H9 (cell line): ENCODE measurements around the gene SH2B2. TPM values are rescaled to one million over a fixed set of nuclear protein-coding genes. Genes with fewer than 3 reads are reported as not detected.

Source experiments
- DNase-seq: peaks from one replicate; pipeline ENCODE4 v3.0.0-alpha.2; 2017
- H2AFZ ChIP-seq: one replicate; pipeline ENCODE4 v1.6.1; 2013; ENCODE audit warnings: mild to moderate bottlenecking, low read length, control low read depth, moderate library complexity
- H2AK5ac ChIP-seq: 2 replicates; pipeline ENCODE4 v1.6.1; 2013; ENCODE audit warnings: low read length, control low read depth, mixed read lengths; ENCODE audit not compliant: insufficient read length
- H2BK120ac ChIP-seq: one replicate; pipeline ENCODE4 v1.6.1; 2013; ENCODE audit warnings: low read depth, mild to moderate bottlenecking, low read length, control low read depth, inconsistent platforms; ENCODE audit not compliant: poor library complexity, severe bottlenecking
- H2BK12ac ChIP-seq: 2 replicates; pipeline ENCODE4 v1.6.1; 2013; ENCODE audit warnings: low read length, control low read depth, mixed read lengths, low read depth; ENCODE audit not compliant: insufficient read length
- H2BK15ac ChIP-seq: 2 replicates; pipeline ENCODE4 v1.6.1; 2013; ENCODE audit warnings: low read depth, low read length, control low read depth
- H2BK20ac ChIP-seq: one replicate; pipeline ENCODE4 v1.6.1; 2013; ENCODE audit warnings: low read depth, mild to moderate bottlenecking, low read length, control low read depth, inconsistent platforms; ENCODE audit not compliant: poor library complexity, severe bottlenecking
- H2BK5ac ChIP-seq: 2 replicates; pipeline ENCODE4 v1.6.1; 2013; ENCODE audit warnings: low read length, control low read depth, mixed read lengths; ENCODE audit not compliant: insufficient read length
- H3K14ac ChIP-seq: 2 replicates; pipeline ENCODE4 v1.6.1; 2013; ENCODE audit warnings: low read length, control low read depth; ENCODE audit not compliant: insufficient read depth
- H3K18ac ChIP-seq: 2 replicates; pipeline ENCODE4 v1.6.1; 2013; ENCODE audit warnings: low read depth, mild to moderate bottlenecking, mixed read lengths, low read length, control low read depth; ENCODE audit not compliant: insufficient read length
- H3K23ac ChIP-seq: 2 replicates; pipeline ENCODE4 v1.6.1; 2013; ENCODE audit warnings: low read length, control low read depth, mixed read lengths, low read depth; ENCODE audit not compliant: insufficient read length
- H3K23me2 ChIP-seq: 2 replicates; pipeline ENCODE4 v1.6.1; 2013; ENCODE audit warnings: low read depth, mild to moderate bottlenecking, mixed read lengths, low read length, control low read depth; ENCODE audit not compliant: insufficient read length, poor library complexity, severe bottlenecking
- H3K27ac ChIP-seq: 2 replicates; pipeline ENCODE4 v1.5.1; 2013; ENCODE audit warnings: low read length, control low read depth, mixed read lengths, low read depth; ENCODE audit not compliant: insufficient read length
- H3K27me3 ChIP-seq: 2 replicates; pipeline ENCODE4 v1.6.1; 2013; ENCODE audit warnings: low read length, control low read depth, inconsistent platforms; ENCODE audit not compliant: insufficient read depth
- H3K4ac ChIP-seq: 2 replicates; pipeline ENCODE4 v1.6.1; 2013; ENCODE audit warnings: low read depth, mild to moderate bottlenecking, control low read depth, inconsistent platforms, low read length, moderate library complexity
- H3K4me1 ChIP-seq: 2 replicates; pipeline ENCODE4 v1.6.1; 2013; ENCODE audit warnings: low read length, control low read depth, inconsistent platforms; ENCODE audit not compliant: insufficient read depth
- H3K4me2 ChIP-seq: 2 replicates; pipeline ENCODE4 v1.6.1; 2013; ENCODE audit warnings: low read length, control low read depth, mixed read lengths; ENCODE audit not compliant: insufficient read length, insufficient read depth
- H3K56ac ChIP-seq: 2 replicates; pipeline ENCODE4 v1.6.1; 2013; ENCODE audit warnings: low read depth, mild to moderate bottlenecking, mixed read lengths, low read length, control low read depth; ENCODE audit not compliant: insufficient read length
- H3K79me1 ChIP-seq: 2 replicates; pipeline ENCODE4 v1.6.1; 2013; ENCODE audit warnings: low read depth, mild to moderate bottlenecking, moderate library complexity, low read length, control low read depth, inconsistent platforms; ENCODE audit not compliant: insufficient read depth, poor library complexity, severe bottlenecking
- H3K79me2 ChIP-seq: 2 replicates; pipeline ENCODE4 v1.6.1; 2013; ENCODE audit warnings: low read length, control low read depth, inconsistent platforms; ENCODE audit not compliant: insufficient read depth
- H3K9ac ChIP-seq: 2 replicates; pipeline ENCODE4 v1.6.1; 2013; ENCODE audit warnings: low read length, control low read depth, mixed read lengths; ENCODE audit not compliant: insufficient read length; ENCODE audit errors: extremely low read depth
- H3K9me3 ChIP-seq: one replicate; pipeline ENCODE4 v1.6.1; 2013; ENCODE audit warnings: low read depth, low read length, inconsistent platforms; ENCODE audit not compliant: control insufficient read depth
- H3T11ph ChIP-seq: one replicate; pipeline ENCODE4 v1.6.1; 2013; ENCODE audit warnings: mild to moderate bottlenecking, low read length, control low read depth, inconsistent platforms
- H4K20me1 ChIP-seq: one replicate; pipeline ENCODE4 v1.6.1; 2013; ENCODE audit not compliant: control insufficient read depth, insufficient read length, insufficient read depth
- H4K5ac ChIP-seq: 2 replicates; pipeline ENCODE4 v1.6.1; 2013; ENCODE audit warnings: low read depth, mild to moderate bottlenecking, mixed read lengths, low read length, control low read depth; ENCODE audit not compliant: insufficient read length
- H4K8ac ChIP-seq: replicated peaks from 2 replicates; pipeline ENCODE4 v1.6.1; 2013; ENCODE audit warnings: low read length, control low read depth, mixed read lengths, low read depth; ENCODE audit not compliant: insufficient read length
- H4K91ac ChIP-seq: 2 replicates; pipeline ENCODE4 v1.6.1; 2013; ENCODE audit warnings: low read depth, mild to moderate bottlenecking, moderate library complexity, mixed read lengths, low read length, control low read depth; ENCODE audit not compliant: insufficient read length
- H3K27ac Mint-ChIP-seq, 3 experiments: 2 replicates in 2 of 3; 3 replicates in 1 of 3; pipeline ENCODE4 v1.8.0; 2020 to 2021; ENCODE audit warnings: mixed read lengths in 3 of 3, mild to moderate bottlenecking in 1 of 3, moderate library complexity in 1 of 3
- H3K27me3 Mint-ChIP-seq: 2 replicates; pipeline ENCODE4 v1.8.0; 2021; ENCODE audit warnings: low read depth, mild to moderate bottlenecking, moderate library complexity, mixed read lengths
- H3K36me3 Mint-ChIP-seq, 3 experiments: 2 replicates in 2 of 3; 3 replicates in 1 of 3; pipeline ENCODE4 v1.8.0; 2020 to 2021; ENCODE audit warnings: low read depth in 3 of 3, mixed read lengths in 3 of 3; ENCODE audit not compliant: insufficient read depth in 1 of 3
- H3K4me1 Mint-ChIP-seq, 2 experiments: 2 replicates each; pipeline ENCODE4 v1.8.0; 2020; ENCODE audit warnings: mixed read lengths in 2 of 2
- H3K4me3 Mint-ChIP-seq, 2 experiments: 2 replicates in 1 of 2; 3 replicates in 1 of 2; pipeline ENCODE4 v1.8.0; 2020 to 2021; ENCODE audit warnings: mild to moderate bottlenecking in 2 of 2, mixed read lengths in 2 of 2, moderate library complexity in 1 of 2
- H3K9me3 Mint-ChIP-seq, 2 experiments: 2 replicates in 1 of 2; 3 replicates in 1 of 2; pipeline ENCODE4 v1.8.0; 2020; ENCODE audit warnings: mild to moderate bottlenecking in 2 of 2, mixed read lengths in 2 of 2, moderate library complexity in 1 of 2
- WGBS: extraction: QIAGEN DNeasy Blood & Tissue Kit; methylation state at CpG from one replicate; pipeline ENCODE4 v1.1.7; 2013; ENCODE audit warnings: missing lambda C conversion rate, low lambda C conversion rate, mixed read lengths; ENCODE audit not compliant: insufficient read length; ENCODE audit errors: extremely low coverage; 5-methylcytosine and 5-hydroxymethylcytosine counted together
- total RNA-seq: library from RNA; stranded (reverse); gene quantifications from 2 replicates; pipeline ENCODE4 v1.2.1, GENCODE V29; 2021
- TF ChIP-seq, protein P1 (sequence below): fragments of 200-600 bp; sonication (generic); conservative IDR thresholded peaks from 3 replicates; pipeline ENCODE4 v1.8.0; 2021; ENCODE audit warnings: antibody characterized with exemption, mild to moderate bottlenecking

SH2B2 gene
- total RNA-seq, 1 experiment from 2014 or later: 10.4 TPM

GRCh38 chr7:102287981-102288278, 1.3 kb downstream of the SH2B2 start:
- peaks cover 19 to 32% of the 10 kb centered on the region in 2 experiments for H3K4me1 Mint-ChIP-seq
- peak overlapping the region; percentile 64 to 81 for H3K4me3 Mint-ChIP-seq
- DNase-seq: no peak

More at GRCh38 chr7:102287981-102288278, 1.3 kb downstream of the SH2B2 start:
- H3K36me3 Mint-ChIP-seq: no peaks in the 10 kb centered on the region
- H4K91ac ChIP-seq: no peak overlapping the region
- H2BK12ac ChIP-seq: no peak overlapping the region
- no peak overlapping the region for H2AFZ ChIP-seq
- H3K27ac Mint-ChIP-seq: no peak overlapping the region
- H4K20me1 ChIP-seq: no peaks in the 10 kb centered on the region
- WGBS: no CpG with 5 or more reads among the region's 5 CpGs
- H3K9me3 ChIP-seq: no peaks in the 10 kb centered on the region
- no peak overlapping the region for H3K27ac ChIP-seq
- H3K79me2 ChIP-seq: no peaks in the 10 kb centered on the region
- peaks cover 10% of the 10 kb centered on the region for H3K23me2 ChIP-seq
- no peak overlapping the region for H3K4ac ChIP-seq
- no peak overlapping the region for H3K23ac ChIP-seq
- no peaks in the 10 kb centered on the region for H3K4me1 ChIP-seq
- no peak overlapping the region for H3K18ac ChIP-seq
- H2AK5ac ChIP-seq: no peak overlapping the region
- no peak overlapping the region for H2BK20ac ChIP-seq
- no peak overlapping the region for H2BK15ac ChIP-seq
- H3K9ac ChIP-seq: no peak overlapping the region
- H2BK5ac ChIP-seq: no peak overlapping the region
- H3K56ac ChIP-seq: no peak overlapping the region
- no peaks in the 10 kb centered on the region; a peak in 1 of 5 replicates for H3K9me3 Mint-ChIP-seq
- no peak overlapping the region for H3K14ac ChIP-seq
- no peaks in the 10 kb centered on the region for H3K79me1 ChIP-seq
- H2BK120ac ChIP-seq: no peak overlapping the region
- H4K8ac ChIP-seq: no peak overlapping the region
- H3K4me2 ChIP-seq: peak overlapping the region; percentile 86
- H4K5ac ChIP-seq: no peak overlapping the region
- H3K27me3 ChIP-seq: no peaks in the 10 kb centered on the region
- TF ChIP-seq, protein P1, sequence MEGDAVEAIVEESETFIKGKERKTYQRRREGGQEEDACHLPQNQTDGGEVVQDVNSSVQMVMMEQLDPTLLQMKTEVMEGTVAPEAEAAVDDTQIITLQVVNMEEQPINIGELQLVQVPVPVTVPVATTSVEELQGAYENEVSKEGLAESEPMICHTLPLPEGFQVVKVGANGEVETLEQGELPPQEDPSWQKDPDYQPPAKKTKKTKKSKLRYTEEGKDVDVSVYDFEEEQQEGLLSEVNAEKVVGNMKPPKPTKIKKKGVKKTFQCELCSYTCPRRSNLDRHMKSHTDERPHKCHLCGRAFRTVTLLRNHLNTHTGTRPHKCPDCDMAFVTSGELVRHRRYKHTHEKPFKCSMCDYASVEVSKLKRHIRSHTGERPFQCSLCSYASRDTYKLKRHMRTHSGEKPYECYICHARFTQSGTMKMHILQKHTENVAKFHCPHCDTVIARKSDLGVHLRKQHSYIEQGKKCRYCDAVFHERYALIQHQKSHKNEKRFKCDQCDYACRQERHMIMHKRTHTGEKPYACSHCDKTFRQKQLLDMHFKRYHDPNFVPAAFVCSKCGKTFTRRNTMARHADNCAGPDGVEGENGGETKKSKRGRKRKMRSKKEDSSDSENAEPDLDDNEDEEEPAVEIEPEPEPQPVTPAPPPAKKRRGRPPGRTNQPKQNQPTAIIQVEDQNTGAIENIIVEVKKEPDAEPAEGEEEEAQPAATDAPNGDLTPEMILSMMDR: no peak
- no peak overlapping the region for H3T11ph ChIP-seq
- peaks cover 28% of the 10 kb centered on the region for H3K27me3 Mint-ChIP-seq
